Measurements from ENCODE around the gene LGI4.
A peak's percentile ranks its signal among the peaks of the same experiment; 100 is the strongest.
"Not testable (repeated sequence)": the region's sequence is repeated elsewhere in the genome, so short reads cannot be mapped to it uniquely, and the experiment has no call there.

LGI4 gene

DNA sequence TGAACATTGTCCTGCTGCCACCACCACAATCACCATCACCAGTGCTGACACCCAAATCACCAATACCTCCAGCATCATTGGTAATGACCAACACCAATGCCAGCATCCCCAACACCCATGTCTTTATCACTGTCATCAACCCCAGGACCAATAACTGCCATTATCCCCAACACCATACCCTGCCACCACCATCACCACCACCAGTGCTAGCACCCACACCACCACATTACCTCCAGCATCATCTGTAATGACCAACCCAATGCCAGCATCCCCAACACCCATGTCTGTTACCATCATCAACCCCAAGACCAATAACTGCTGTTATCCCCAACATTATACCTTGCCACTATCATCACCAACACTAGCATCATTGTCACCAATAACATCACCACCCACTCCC, 2.6 kb downstream of the LGI4 start:
- Mint-ChIP-seq H3K36me3 (ENCODE audit: low read depth) (no peaks in the 10 kb centered on the region), H3K27me3 (ENCODE audit: low read depth, poor library complexity) (peaks cover 4% of the 10 kb centered on the region), H3K4me3 (no peak overlapping the region), H3K4me1 (peaks cover 49% of the 10 kb centered on the region), H3K27ac (no peak overlapping the region), H3K9me3 (no peaks in the 10 kb centered on the region)
- DNase-seq = no peak
- TF ChIP-seq, protein P1, sequence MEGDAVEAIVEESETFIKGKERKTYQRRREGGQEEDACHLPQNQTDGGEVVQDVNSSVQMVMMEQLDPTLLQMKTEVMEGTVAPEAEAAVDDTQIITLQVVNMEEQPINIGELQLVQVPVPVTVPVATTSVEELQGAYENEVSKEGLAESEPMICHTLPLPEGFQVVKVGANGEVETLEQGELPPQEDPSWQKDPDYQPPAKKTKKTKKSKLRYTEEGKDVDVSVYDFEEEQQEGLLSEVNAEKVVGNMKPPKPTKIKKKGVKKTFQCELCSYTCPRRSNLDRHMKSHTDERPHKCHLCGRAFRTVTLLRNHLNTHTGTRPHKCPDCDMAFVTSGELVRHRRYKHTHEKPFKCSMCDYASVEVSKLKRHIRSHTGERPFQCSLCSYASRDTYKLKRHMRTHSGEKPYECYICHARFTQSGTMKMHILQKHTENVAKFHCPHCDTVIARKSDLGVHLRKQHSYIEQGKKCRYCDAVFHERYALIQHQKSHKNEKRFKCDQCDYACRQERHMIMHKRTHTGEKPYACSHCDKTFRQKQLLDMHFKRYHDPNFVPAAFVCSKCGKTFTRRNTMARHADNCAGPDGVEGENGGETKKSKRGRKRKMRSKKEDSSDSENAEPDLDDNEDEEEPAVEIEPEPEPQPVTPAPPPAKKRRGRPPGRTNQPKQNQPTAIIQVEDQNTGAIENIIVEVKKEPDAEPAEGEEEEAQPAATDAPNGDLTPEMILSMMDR (IDR thresholded peaks at IDR 0.05) = no peak

DNA sequence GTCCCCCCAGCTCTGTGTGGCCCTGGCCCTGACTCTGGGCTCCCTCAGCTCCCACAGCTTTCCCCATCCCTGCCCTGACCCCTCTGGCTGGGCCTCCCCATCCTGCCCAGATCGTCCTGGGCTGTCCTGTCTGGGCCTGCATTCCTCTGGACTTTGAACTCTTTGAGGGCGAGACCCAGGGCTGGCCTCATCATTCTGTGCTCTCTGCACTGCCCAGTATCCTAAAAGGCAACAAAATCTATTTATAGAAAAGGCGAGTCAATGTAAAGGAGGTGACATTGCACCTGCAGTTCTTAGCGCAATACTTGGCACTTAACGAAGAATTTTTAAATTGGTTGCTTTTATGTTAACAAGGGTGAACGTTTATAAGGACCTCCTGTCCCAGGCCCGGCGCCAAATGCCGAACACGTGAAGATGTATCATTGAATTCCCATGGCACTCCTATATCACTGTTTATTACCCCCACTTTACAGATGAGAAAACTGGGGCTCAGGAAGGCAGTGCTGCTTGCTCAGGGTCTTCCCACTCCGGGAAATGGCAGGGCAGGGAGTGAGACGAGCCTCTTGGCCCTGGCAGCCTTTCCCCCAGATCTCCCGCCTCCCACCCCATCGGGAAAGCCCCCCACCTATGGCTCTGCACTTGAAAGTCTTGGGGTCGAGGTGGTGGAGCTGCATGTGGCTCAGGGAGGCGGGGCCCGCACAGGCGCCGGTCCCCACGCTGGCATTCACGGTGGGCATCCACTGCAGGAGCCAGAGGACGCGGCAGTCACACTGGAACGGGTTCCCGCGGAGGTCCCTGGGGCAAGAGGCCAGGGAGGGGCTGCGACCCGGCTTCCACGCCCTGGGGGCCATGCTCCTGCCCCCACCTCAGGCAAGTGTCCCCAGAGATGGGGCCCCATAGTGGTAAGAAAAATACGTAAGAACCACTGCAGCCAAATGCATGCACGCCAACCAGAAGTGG, 3.8 kb downstream of the LGI4 start:
- H3K4me1 Mint-ChIP-seq = peaks cover 42% of the 10 kb centered on the region
- TF ChIP-seq, protein P1 (IDR thresholded peaks at IDR 0.05) = no peak
- no peak for DNase-seq
- no peaks in the 10 kb centered on the region for H3K9me3 Mint-ChIP-seq
- H3K4me3 Mint-ChIP-seq = no peak overlapping the region
- no peaks in the 10 kb centered on the region for H3K36me3 Mint-ChIP-seq (ENCODE audit: low read depth)
- no peak overlapping the region for H3K27ac Mint-ChIP-seq
- H3K27me3 Mint-ChIP-seq (ENCODE audit: low read depth, poor library complexity) = peaks cover 3% of the 10 kb centered on the region

DNA sequence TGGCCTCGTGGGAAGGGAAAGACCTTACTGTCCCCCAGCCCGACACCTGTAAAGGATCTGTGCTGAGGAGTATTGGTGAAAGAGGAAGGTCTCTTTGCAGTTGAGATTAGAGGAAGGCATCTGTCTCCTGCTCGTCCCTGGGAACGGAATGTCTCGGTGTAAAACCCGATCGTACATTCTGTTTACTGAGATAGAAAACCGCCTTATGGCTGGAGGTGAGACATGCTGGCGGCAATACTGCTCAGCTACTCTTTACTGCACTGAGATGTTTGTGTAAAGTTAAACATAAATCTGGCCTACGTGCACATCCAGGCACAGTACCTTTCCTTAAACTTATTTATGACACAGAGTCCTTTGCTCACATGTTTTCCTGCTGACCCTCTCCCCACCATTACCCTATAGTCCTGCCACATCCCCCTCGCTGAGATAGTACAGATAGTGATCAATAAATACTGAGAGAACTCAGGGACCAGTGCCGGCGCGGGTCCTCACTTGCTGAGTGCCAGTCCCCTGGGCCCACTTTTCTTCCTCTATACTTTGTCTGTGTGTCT, 5.1 kb downstream of the LGI4 start:
- H3K27ac Mint-ChIP-seq = not testable (repeated sequence)
- peaks cover 39% of the 10 kb centered on the region for H3K4me1 Mint-ChIP-seq

DNA sequence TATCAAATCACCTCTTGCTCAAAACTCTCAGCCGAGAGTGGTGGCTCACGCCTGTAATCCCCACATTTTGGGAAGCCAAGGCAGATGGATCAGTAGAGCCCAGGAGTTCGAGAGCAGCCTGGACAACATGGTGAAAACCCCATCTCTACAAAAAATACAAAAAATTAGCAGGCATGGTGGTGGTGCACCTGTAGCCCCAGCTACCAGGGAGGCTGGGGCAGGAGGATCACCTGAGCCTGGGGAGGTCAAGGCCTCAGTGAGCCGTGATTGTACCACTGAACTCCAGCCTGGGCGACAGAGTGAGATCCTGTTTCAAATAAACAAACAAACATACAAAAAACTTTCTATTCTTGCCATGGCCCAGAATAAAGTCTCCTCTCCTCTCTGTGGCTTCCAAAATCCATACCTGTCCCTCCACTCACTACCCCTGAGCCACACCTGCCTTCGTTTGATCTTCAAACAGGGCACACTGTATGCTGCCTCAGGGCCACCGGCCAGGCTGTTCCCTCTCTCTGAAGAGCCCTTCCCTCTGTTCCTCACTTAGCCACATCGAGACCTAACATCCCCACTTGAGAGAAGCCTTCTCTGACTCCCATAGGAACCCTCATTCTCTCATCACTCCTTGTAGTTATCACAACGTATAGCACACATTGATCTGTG, 6.3 kb downstream of the LGI4 start:
- no peaks in the 10 kb centered on the region for H3K36me3 Mint-ChIP-seq (ENCODE audit: low read depth)
- peaks cover 3% of the 10 kb centered on the region for H3K27me3 Mint-ChIP-seq (ENCODE audit: low read depth, poor library complexity)
- no peak overlapping the region for H3K4me3 Mint-ChIP-seq
- H3K4me1 Mint-ChIP-seq = peaks cover 37% of the 10 kb centered on the region
- no peaks in the 10 kb centered on the region for H3K9me3 Mint-ChIP-seq
- peak overlapping the region; percentile 96 for H3K27ac Mint-ChIP-seq
- TF ChIP-seq, protein P1 (IDR thresholded peaks at IDR 0.05) = no peak
- DNase-seq = no peak

More for the DNA sequence above, 5.1 kb downstream of the LGI4 start:
- H3K36me3 Mint-ChIP-seq (ENCODE audit: low read depth); H3K4me3 Mint-ChIP-seq; H3K9me3 Mint-ChIP-seq; H3K27me3 Mint-ChIP-seq (ENCODE audit: low read depth, poor library complexity); DNase-seq: not testable (repeated sequence)

DNA sequence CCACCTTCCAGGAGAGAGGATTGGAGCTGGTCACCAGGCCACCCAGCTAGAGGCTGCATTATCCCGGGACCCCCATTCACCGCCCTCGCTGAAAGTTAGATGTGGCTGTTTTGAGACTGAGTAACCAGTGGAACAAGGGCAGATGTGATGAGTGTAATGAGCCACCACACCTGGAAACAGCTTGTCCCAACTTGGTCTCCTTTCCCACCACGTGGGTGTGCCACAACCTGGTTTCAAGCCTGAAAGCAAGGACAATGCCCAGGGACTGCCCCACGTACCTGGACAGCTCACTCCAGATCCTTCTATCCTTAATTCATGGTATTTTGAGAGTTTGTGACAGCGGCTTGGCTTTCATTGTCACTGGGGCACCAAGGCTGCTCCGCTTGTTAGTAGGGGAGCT, 7.0 kb downstream of the LGI4 start:
- TF ChIP-seq, protein P1 (IDR thresholded peaks at IDR 0.05) = no peak
- Mint-ChIP-seq H3K36me3 (ENCODE audit: low read depth) (no peaks in the 10 kb centered on the region), H3K4me3 (no peak overlapping the region)

GRCh38 chr19:35126624-35126959, 8.3 kb downstream of the LGI4 start:
- Mint-ChIP-seq H3K36me3 (ENCODE audit: low read depth) (no peaks in the 10 kb centered on the region), H3K27me3 (ENCODE audit: low read depth, poor library complexity) (peaks cover 4% of the 10 kb centered on the region), H3K9me3 (no peaks in the 10 kb centered on the region), H3K27ac (no peak overlapping the region), H3K4me1 (peaks cover 50% of the 10 kb centered on the region), H3K4me3 (no peak overlapping the region)
- peak; percentile 38 for DNase-seq
- TF ChIP-seq, protein P1 (IDR thresholded peaks at IDR 0.05) = no peak

More for the DNA sequence above, 7.0 kb downstream of the LGI4 start:
- no peaks in the 10 kb centered on the region for H3K9me3 Mint-ChIP-seq
- H3K27me3 Mint-ChIP-seq (ENCODE audit: low read depth, poor library complexity) = peaks cover 3% of the 10 kb centered on the region
- no peak for DNase-seq
- H3K27ac Mint-ChIP-seq = no peak overlapping the region
- H3K4me1 Mint-ChIP-seq = peaks cover 44% of the 10 kb centered on the region

All from nephron progenitor cell (in vitro differentiated cells).